NCI-H510A treated with DMSO at 0.1 percent for 48 hours (cell line): ENCODE results near the gene ADI1.
"Not testable (repeated sequence)": the region's sequence is repeated elsewhere in the genome, so short reads cannot be mapped to it uniquely, and the experiment has no call there.

Source experiments
- DNase-seq: peaks from one replicate; lab custom pipeline; 2025; lab: John Stamatoyannopoulos, UW

Gene ADI1

GRCh38 chr2:3529316-3530025 is 10.1 kb upstream of the ADI1 start:
- DNase-seq: no peak

- DNase-seq: no peak
These were observed 8.8 kb upstream of the ADI1 start for GRCh38 chr2:3527886-3528785.

- DNase-seq: no peak
These were observed 7.5 kb upstream of the ADI1 start for GRCh38 chr2:3526871-3527270.

- DNase-seq: no peak
These were observed 4.3 kb upstream of the ADI1 start for GRCh38 chr2:3523551-3524041.

- no peak for DNase-seq
These were observed 3.7 kb upstream of the ADI1 start for GRCh38 chr2:3522961-3523421.

GRCh38 chr2:3520591-3520990 is 1.3 kb upstream of the ADI1 start:
- no peak for DNase-seq

- DNase-seq: peak; percentile 99
These were observed 656 bp downstream of the ADI1 start for GRCh38 chr2:3518496-3519254.

- DNase-seq: peak; percentile 38
These were observed 1.3 kb downstream of the ADI1 start for GRCh38 chr2:3517948-3518495.

- DNase-seq: no peak
These were observed 2.5 kb downstream of the ADI1 start for GRCh38 chr2:3516831-3517230.

GRCh38 chr2:3515438-3515837 is 3.9 kb downstream of the ADI1 start:
- DNase-seq: not testable (repeated sequence)

- no peak for DNase-seq
These were observed 6.1 kb downstream of the ADI1 start for GRCh38 chr2:3513026-3513810.

- no peak for DNase-seq
These were observed 7.2 kb downstream of the ADI1 start for GRCh38 chr2:3512086-3512485.

- DNase-seq: no peak
These were observed 13.6 kb downstream of the ADI1 start for GRCh38 chr2:3505771-3506170.

GRCh38 chr2:3504741-3505140 is 14.6 kb downstream of the ADI1 start:
- DNase-seq: no peak

- no peak for DNase-seq
These were observed 15.8 kb downstream of the ADI1 start for GRCh38 chr2:3503483-3503882.

- DNase-seq: no peak
These were observed 16.3 kb downstream of the ADI1 start for GRCh38 chr2:3503046-3503445.

GRCh38 chr2:3500326-3500899 is 18.9 kb downstream of the ADI1 start:
- no peak for DNase-seq

GRCh38 chr2:3498783-3499394 is 20.4 kb downstream of the ADI1 start:
- DNase-seq: no peak

- not testable (repeated sequence) for DNase-seq
These were observed 22.6 kb downstream of the ADI1 start for GRCh38 chr2:3496708-3497080.

- no peak for DNase-seq
These were observed 24.2 kb downstream of the ADI1 start for GRCh38 chr2:3494984-3495666.
